A673 (cell line): ENCODE results near the gene UPK3A. TPM values are rescaled to one million over a fixed set of nuclear protein-coding genes. Genes with fewer than 3 reads are reported as not detected.

Experiments used
- BruUV-seq: library from RNA; stranded (reverse); fragments of 400-500 nt; replicated peaks from 2 replicates; lab custom pipeline; 2021; lab: Mats Ljungman, UMichigan
- CTCF ChIA-PET: fragments of 300-600 bp; sonication (Branson Sonifier 250); formaldehyde crosslinking; loops from one replicate; lab custom pipeline; 2022; ENCODE audit warnings: antibody characterized with exemption; lab: Charles Lee
- POLR2A ChIA-PET: fragments of 300-600 bp; sonication (Branson Sonifier 250); formaldehyde crosslinking; loops from one replicate; lab custom pipeline; 2022; ENCODE audit warnings: antibody characterized with exemption; ENCODE audit not compliant: low non-redundant PET; lab: Charles Lee
- DNase-seq: peaks from one replicate; pipeline ENCODE4 v3.0.0-alpha.2; 2015; ENCODE audit warnings: low spot score
- H3K27ac ChIP-seq: fragments of 200-600 bp; sonication (generic); 2 replicates; pipeline ENCODE4 v1.5.1; 2016; ENCODE audit warnings: mixed run types, low read depth, mild to moderate bottlenecking, mixed read lengths, antibody characterized with exemption, low read length; ENCODE audit not compliant: poor library complexity, severe bottlenecking
- H3K27me3 ChIP-seq: fragments of 200-600 bp; sonication (generic); replicated peaks from 2 replicates; pipeline ENCODE4 v1.6.1; 2017; ENCODE audit warnings: mixed run types, low read depth, mild to moderate bottlenecking, mixed read lengths, antibody characterized with exemption, low read length; ENCODE audit not compliant: insufficient read depth, poor library complexity
- H3K36me3 ChIP-seq: fragments of 200-600 bp; sonication (generic); 2 replicates; pipeline ENCODE4 v1.6.1; 2016; ENCODE audit warnings: mixed run types, mild to moderate bottlenecking, mixed read lengths, antibody characterized with exemption, low read length; ENCODE audit not compliant: insufficient read depth, poor library complexity, severe bottlenecking
- H3K4me1 ChIP-seq: fragments of 200-600 bp; sonication (generic); 2 replicates; pipeline ENCODE4 v1.6.1; 2017; ENCODE audit warnings: mixed run types, mild to moderate bottlenecking, mixed read lengths, antibody characterized with exemption, low read length; ENCODE audit not compliant: insufficient read depth, poor library complexity, severe bottlenecking
- H3K4me3 ChIP-seq: fragments of 200-600 bp; sonication (generic); 2 replicates; pipeline ENCODE4 v1.5.1; 2016; ENCODE audit warnings: low read depth, mixed run types, mild to moderate bottlenecking, mixed read lengths, low read length; ENCODE audit not compliant: poor library complexity, severe bottlenecking
- H3K9me3 ChIP-seq: fragments of 200-600 bp; sonication (generic); 2 replicates; pipeline ENCODE4 v1.6.1; 2016; ENCODE audit warnings: mixed run types, low read depth, mild to moderate bottlenecking, mixed read lengths, antibody characterized with exemption, low read length; ENCODE audit not compliant: poor library complexity, severe bottlenecking
- CTCF ChIP-seq: fragments of 300-800, 200-600 bp; sonication (generic); conservative IDR thresholded peaks from 2 replicates; pipeline ENCODE4 v1.5.1; 2017; ENCODE audit warnings: low read depth, mild to moderate bottlenecking, antibody characterized with exemption, low read length, moderate library complexity, mixed read lengths
- EZH2 ChIP-seq: fragments of 200-600 bp; sonication (generic); IDR thresholded peaks from 2 replicates; pipeline ENCODE4 v1.6.1; 2017; ENCODE audit warnings: borderline replicate concordance, low read depth, mild to moderate bottlenecking, mixed read lengths, antibody characterized with exemption, low read length; ENCODE audit not compliant: poor library complexity, severe bottlenecking
- intact Hi-C: fragments of 100-400 bp; cut with micrococcal nuclease; formaldehyde crosslinking; loops from one replicate; pipeline ENCODE4 v1.10.0; 2022; ENCODE audit not compliant: unreplicated experiment
- total RNA-seq: library from RNA; stranded (reverse); gene quantifications from 2 replicates; pipeline ENCODE4 v1.2.3, GENCODE V29; 2021

The UPK3A gene
- total RNA-seq, 1 experiment from 2014 or later: not detected

- Histone ChIP-seq H3K4me3 (no peak overlapping the region), H3K27ac (peak overlapping the region; percentile 70), H3K4me1 (peaks cover 22% of the 10 kb centered on the region), H3K36me3 (peaks cover 12% of the 10 kb centered on the region), H3K27me3 (no peaks in the 10 kb centered on the region), H3K9me3 (no peaks in the 10 kb centered on the region)
- no peak for TF ChIP-seq EZH2
- TF ChIP-seq CTCF: no peak
- POLR2A ChIA-PET: no interaction called here
- no TSS peak for BruUV-seq
- CTCF ChIA-PET: no interaction called here
- no peak for DNase-seq
- intact Hi-C loops: no loop called here
Observed at GRCh38 chr22:45318558-45319323, 34.0 kb downstream of the UPK3A start.

GRCh38 chr22:45319324-45319685, 34.6 kb downstream of the UPK3A start:
- intact Hi-C loops: no loop called here
- Histone ChIP-seq H3K9me3 (no peaks in the 10 kb centered on the region), H3K27me3 (no peaks in the 10 kb centered on the region), H3K4me3 (no peak overlapping the region), H3K36me3 (peaks cover 17% of the 10 kb centered on the region), H3K27ac (peak overlapping the region; percentile 70), H3K4me1 (peaks cover 22% of the 10 kb centered on the region)
- BruUV-seq: no TSS peak
- CTCF ChIA-PET: no interaction called here
- DNase-seq: no peak
- POLR2A ChIA-PET: no interaction called here
- TF ChIP-seq CTCF (no peak), EZH2 (no peak)

- Histone ChIP-seq H3K27me3 (no peaks in the 10 kb centered on the region), H3K27ac (no peak overlapping the region), H3K36me3 (peaks cover 17% of the 10 kb centered on the region), H3K4me1 (peaks cover 22% of the 10 kb centered on the region), H3K4me3 (no peak overlapping the region), H3K9me3 (no peaks in the 10 kb centered on the region)
- TF ChIP-seq CTCF (no peak), EZH2 (no peak)
- intact Hi-C loops: no loop called here
- POLR2A ChIA-PET: no interaction called here
- CTCF ChIA-PET: no interaction called here
- DNase-seq: no peak
- BruUV-seq: no TSS peak
Observed at GRCh38 chr22:45320357-45320976, 35.7 kb downstream of the UPK3A start.
